NB4 (cell line): ENCODE results near the gene ATP9B.

Source experiments
- CTCF ChIP-seq: IDR thresholded peaks from one replicate; pipeline ENCODE4 v1.5.1; 2012; ENCODE audit warnings: low read depth, low read length
- POLR2A ChIP-seq: IDR thresholded peaks from 2 replicates; pipeline ENCODE4 v1.6.1; 2011; ENCODE audit warnings: mild to moderate bottlenecking; ENCODE audit not compliant: insufficient read length; ENCODE audit errors: extremely low read depth

GRCh38 chr18:79048245-79048632 is 21.0 kb upstream of the ATP9B start:
- TF ChIP-seq POLR2A, result no peak
- TF ChIP-seq CTCF, result no peak
